HepG2 (cell line): ENCODE results near the gene NCOA3. TPM values are rescaled to one million over a fixed set of nuclear protein-coding genes. Genes with fewer than 3 reads are reported as not detected.

ENCODE experiments used
- ARHGAP35 ChIP-seq: sonication (generic); formaldehyde crosslinking; IDR thresholded peaks from 2 replicates; pipeline ENCODE4 v1.9.0; 2022; ENCODE audit warnings: mild to moderate bottlenecking, inconsistent platforms, moderate library complexity, missing genetic modification reagents, borderline replicate concordance
- CBFB ChIP-seq: sonication (generic); formaldehyde crosslinking; IDR thresholded peaks from 2 replicates; pipeline ENCODE4 v1.4.0; 2020; ENCODE audit warnings: missing genetic modification reagents
- GMEB1 ChIP-seq: sonication (generic); formaldehyde crosslinking; IDR thresholded peaks from 2 replicates; pipeline ENCODE4 v1.5.1; 2020; ENCODE audit warnings: missing genetic modification reagents, mild to moderate bottlenecking, borderline replicate concordance
- HNRNPUL1 ChIP-seq: fragments of 200-400 bp; formaldehyde crosslinking; IDR thresholded peaks from 2 replicates; pipeline ENCODE4 v1.6.1; 2017; ENCODE audit warnings: low read depth, mild to moderate bottlenecking, low read length, moderate library complexity
- MIER3 ChIP-seq: IDR thresholded peaks from 2 replicates; pipeline ENCODE4 v1.6.1; 2016; ENCODE audit warnings: missing compliant biosample characterization, borderline replicate concordance
- PBX3 ChIP-seq: sonication (generic); formaldehyde crosslinking; IDR thresholded peaks from 2 replicates; pipeline ENCODE4 v1.8.1; 2023; ENCODE audit warnings: missing genetic modification reagents, inconsistent platforms, borderline replicate concordance
- TEF ChIP-seq: sonication (generic); formaldehyde crosslinking; IDR thresholded peaks from 2 replicates; pipeline ENCODE4 v1.5.0; 2020; ENCODE audit warnings: missing genetic modification reagents
- TFDP1 ChIP-seq: IDR thresholded peaks from 2 replicates; pipeline ENCODE4 v1.6.1; 2016; ENCODE audit warnings: missing compliant biosample characterization, missing genetic modification reagents, borderline replicate concordance
- THAP7 ChIP-seq: sonication (generic); formaldehyde crosslinking; IDR thresholded peaks from 2 replicates; pipeline ENCODE4 v1.8.1; 2023; ENCODE audit warnings: mild to moderate bottlenecking, missing genetic modification reagents
- THAP9 ChIP-seq: sonication (generic); formaldehyde crosslinking; IDR thresholded peaks from 2 replicates; pipeline ENCODE4; 2020; ENCODE audit warnings: missing genetic modification reagents, mild to moderate bottlenecking, borderline replicate concordance
- YEATS4 ChIP-seq: sonication (generic); formaldehyde crosslinking; IDR thresholded peaks from 2 replicates; pipeline ENCODE4 v1.4.0; 2020; ENCODE audit warnings: missing genetic modification reagents, borderline replicate concordance
- ZFP36L1 ChIP-seq: sonication (generic); formaldehyde crosslinking; IDR thresholded peaks from 2 replicates; pipeline ENCODE4 v1.8.0; 2022; ENCODE audit warnings: mild to moderate bottlenecking, missing genetic modification reagents, moderate library complexity
- ZNF143 ChIP-seq: sonication (generic); formaldehyde crosslinking; IDR thresholded peaks from 2 replicates; pipeline ENCODE4 v1.4.0; 2020; ENCODE audit warnings: missing genetic modification reagents
- ZNF512B ChIP-seq: sonication (generic); formaldehyde crosslinking; IDR thresholded peaks from 2 replicates; pipeline ENCODE4 v1.5.1; 2020; ENCODE audit warnings: missing genetic modification reagents, mild to moderate bottlenecking, borderline replicate concordance
- ZNF589 ChIP-seq: sonication (generic); formaldehyde crosslinking; conservative IDR thresholded peaks from 2 replicates; pipeline ENCODE4 v1.8.0; 2022; ENCODE audit warnings: mild to moderate bottlenecking, moderate library complexity, missing genetic modification reagents
- polyA plus RNA-seq, 8 experiments: library from polyadenylated mRNA; depleted of rRNA in 3 of 8; stranded (reverse) in 7 of 8; unstranded in 1 of 8; fragments of >200 nt; fragmentation: Illumina TruSeq in 4 of 8; extraction: Trizol in 4 of 8; gene quantifications; 2 replicates each; pipeline versions ENCODE4 v1.2.1 to v1.2.3, GENCODE V29; 2011 to 2016; ENCODE audit warnings: low read depth in 4 of 8, missing spikeins in 1 of 8, mixed read lengths in 1 of 8; ENCODE audit not compliant: insufficient read depth in 1 of 8
- total RNA-seq, 5 experiments: library from RNA; depleted of rRNA; stranded (reverse); fragments of >200 nt; fragmentation: Illumina TruSeq; extraction: Trizol; gene quantifications; 2 replicates each; pipeline ENCODE4 v1.2.3, GENCODE V29; 2016; ENCODE audit warnings: low read depth in 1 of 5

Gene NCOA3
- total and polyA plus RNA-seq, 2 of the 13 experiments (the other 11 are each of a cell fraction or from before 2014, with no cell fraction given) = 35.0 to 56.8 TPM

- TF ChIP-seq TEF (CRISPR knock-in tag) = no peak
- TF ChIP-seq PBX3 (CRISPR knock-in tag) = no peak
- TF ChIP-seq ZNF512B = 0 out of 2 replicates have a peak, but pooled peaks have one; percentile 55
- TF ChIP-seq TFDP1 (CRISPR knock-in tag) = peak; percentile 21; the same call in 1 of the 2 replicates
- TF ChIP-seq GMEB1 (CRISPR knock-in tag) = no peak
- no peak for TF ChIP-seq ZNF143
- TF ChIP-seq HNRNPUL1 = no peak
- peak; percentile 18; the same call in 1 of the 2 replicates for TF ChIP-seq ZFP36L1 (CRISPR knock-in tag)
- TF ChIP-seq CBFB = 0 out of 2 replicates have a peak, but pooled peaks have one; percentile 37
- no peak for TF ChIP-seq THAP7 (CRISPR knock-in tag)
- TF ChIP-seq ARHGAP35 (CRISPR knock-in tag) = no peak
- TF ChIP-seq YEATS4 (CRISPR knock-in tag) = peak; percentile 75
- no peak for TF ChIP-seq THAP9
- no peak for TF ChIP-seq ZNF589 (CRISPR knock-in tag)
- no peak for TF ChIP-seq MIER3 (CRISPR knock-in tag)
Measured at GRCh38 chr20:47576516-47577033, 74.9 kb downstream of the NCOA3 start (continued).
